BLaER1 (cell line): ENCODE measurements around the gene NLGN3.
A peak's percentile ranks its signal among the peaks of the same experiment; 100 is the strongest.

ENCODE experiments used
- H3K27ac ChIP-seq: shearing (Covaris generic); formaldehyde crosslinking; 2 replicates; pipeline ENCODE4 v1.8.1; 2022
- H3K27me3 ChIP-seq: shearing (Covaris generic); formaldehyde crosslinking; 2 replicates; pipeline ENCODE4 v1.8.1; 2022
- H3K36me3 ChIP-seq: shearing (Covaris generic); formaldehyde crosslinking; 2 replicates; pipeline ENCODE4 v1.8.1; 2022
- H3K4me1 ChIP-seq: shearing (Covaris generic); formaldehyde crosslinking; 2 replicates; pipeline ENCODE4 v1.8.1; 2022
- H3K4me2 ChIP-seq: shearing (Covaris generic); formaldehyde crosslinking; 2 replicates; pipeline ENCODE4 v1.8.1; 2022
- H3K4me3 ChIP-seq: shearing (Covaris generic); formaldehyde crosslinking; 2 replicates; pipeline ENCODE4 v1.8.1; 2022
- H3K9ac ChIP-seq: shearing (Covaris generic); formaldehyde crosslinking; 2 replicates; pipeline ENCODE4 v1.8.1; 2022
- H3K9me3 ChIP-seq: shearing (Covaris generic); formaldehyde crosslinking; 2 replicates; pipeline ENCODE4 v1.8.1; 2022
- H4K20me1 ChIP-seq: shearing (Covaris generic); formaldehyde crosslinking; 2 replicates; pipeline ENCODE4 v1.8.1; 2022
- Cebpa-rat ChIP-seq: shearing (Covaris generic); IDR thresholded peaks from 2 replicates; pipeline ENCODE4 v1.8.1; 2022

NLGN3 gene

DNA sequence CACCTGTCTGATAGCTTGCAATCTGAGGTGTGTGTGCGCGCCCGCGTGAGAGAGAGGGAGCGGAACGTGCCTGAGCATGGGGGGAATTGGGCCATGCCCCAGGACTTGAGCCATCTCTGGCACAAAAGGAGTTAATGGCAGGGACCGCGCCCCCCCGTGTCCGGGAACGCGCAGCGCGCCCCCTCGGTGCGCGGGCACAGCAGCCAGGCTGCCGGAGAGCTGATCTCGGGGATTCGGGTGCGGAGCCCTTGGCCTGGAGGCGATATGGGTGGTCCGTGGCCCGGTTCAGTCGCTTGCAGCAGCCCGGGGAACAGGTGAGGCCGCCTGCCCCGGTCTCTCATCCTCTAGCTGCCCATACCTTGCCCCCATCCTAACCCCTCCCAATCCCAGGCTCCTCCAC lies at the start of gene NLGN3:
Gene NLGN3 (plus strand): TSS at position 191 of the 400 bp plus-strand sequence. CDS start 2,909 bp downstream, outside the sequence.
- Histone ChIP-seq H3K4me2 (peak within 1 kb of the TSS; percentile 28), H3K27ac (no peak within 1 kb of the TSS), H3K4me1 (peaks cover 27% of the 10 kb centered on the region), H3K36me3 (peaks cover 37% of the 10 kb centered on the region), H4K20me1 (peaks cover 7% of the 10 kb centered on the region; the same call in 1 of the 2 replicates), H3K4me3 (no peak within 1 kb of the TSS), H3K9ac (no peak within 1 kb of the TSS), H3K9me3 (no peaks in the 10 kb centered on the region), H3K27me3 (peaks cover 41% of the 10 kb centered on the region)
- no peak for TF ChIP-seq Cebpa-rat

DNA sequence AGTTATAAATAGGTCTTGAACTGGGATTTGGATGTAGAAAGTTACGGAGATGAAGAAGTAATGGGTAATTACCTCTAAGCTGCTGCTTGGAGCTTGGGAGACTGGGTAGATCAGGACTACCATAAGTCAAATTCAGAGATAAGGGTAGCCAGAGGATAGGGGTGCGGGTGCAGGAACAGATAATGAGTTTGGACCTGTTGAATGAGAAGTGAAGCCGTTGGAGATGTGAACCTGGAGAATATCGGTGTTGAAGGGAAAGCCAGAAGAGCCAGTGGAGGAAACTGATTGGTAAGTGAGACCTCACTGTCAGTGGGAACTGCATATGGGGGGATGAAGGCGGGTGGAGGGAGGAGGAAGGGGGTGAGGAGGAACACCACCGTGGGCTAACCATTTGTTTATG lies 49.6 kb upstream of the NLGN3 start:
- peak overlapping the region; percentile 66 for H3K4me3 ChIP-seq
- H3K4me1 ChIP-seq, result peaks cover 29% of the 10 kb centered on the region
- H3K9ac ChIP-seq, result peak overlapping the region; percentile 58; the same call in 1 of the 2 replicates
- H3K36me3 ChIP-seq, result no peaks in the 10 kb centered on the region
- TF ChIP-seq Cebpa-rat, result no peak
- H3K9me3 ChIP-seq, result no peaks in the 10 kb centered on the region
- H4K20me1 ChIP-seq, result peaks cover 15% of the 10 kb centered on the region; the same call in 1 of the 2 replicates
- peaks cover 80% of the 10 kb centered on the region for H3K27me3 ChIP-seq
- H3K4me2 ChIP-seq, result peak overlapping the region; percentile 82
- 0 out of 2 replicates have a peak overlapping the region, but pooled peaks have one; percentile 46 for H3K27ac ChIP-seq

DNA sequence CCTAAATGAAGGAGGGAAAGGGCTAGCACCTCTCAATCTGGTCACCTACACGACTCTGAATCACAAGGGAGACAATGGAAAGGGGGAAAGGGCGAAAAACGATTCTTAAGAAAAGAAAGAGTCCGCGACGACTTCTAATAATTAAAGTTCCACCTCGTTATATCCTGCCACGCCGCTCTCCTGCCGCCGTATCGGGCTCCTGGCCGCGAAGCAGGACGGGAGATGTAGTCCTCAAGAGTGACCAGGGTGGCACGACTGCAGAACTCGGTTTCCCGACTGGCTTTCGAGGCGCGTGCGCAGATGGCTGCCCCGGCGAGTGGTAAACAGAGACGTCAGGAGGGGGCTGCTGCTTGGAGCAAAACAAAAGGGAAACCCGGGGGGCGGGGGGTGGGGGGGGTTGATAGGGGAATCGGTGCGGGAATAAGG lies 49.1 kb upstream of the NLGN3 start, which contains the start of gene FOXO4:
Gene FOXO4 (plus strand): TSS at position 297 of the 426 bp plus-strand sequence. CDS start 678 bp downstream, outside the sequence.
- Histone ChIP-seq H4K20me1 (peaks cover 15% of the 10 kb centered on the region; the same call in 1 of the 2 replicates), H3K4me1 (peaks cover 29% of the 10 kb centered on the region), H3K4me2 (peak within 1 kb of the TSS; percentile 86), H3K36me3 (no peaks in the 10 kb centered on the region), H3K9ac (peak within 1 kb of the TSS; percentile 80), H3K4me3 (peak within 1 kb of the TSS; percentile 70), H3K27me3 (peaks cover 84% of the 10 kb centered on the region), H3K27ac (peak within 1 kb of the TSS; percentile 46; the same call in 1 of the 2 replicates), H3K9me3 (no peaks in the 10 kb centered on the region)
- no peak for TF ChIP-seq Cebpa-rat

DNA sequence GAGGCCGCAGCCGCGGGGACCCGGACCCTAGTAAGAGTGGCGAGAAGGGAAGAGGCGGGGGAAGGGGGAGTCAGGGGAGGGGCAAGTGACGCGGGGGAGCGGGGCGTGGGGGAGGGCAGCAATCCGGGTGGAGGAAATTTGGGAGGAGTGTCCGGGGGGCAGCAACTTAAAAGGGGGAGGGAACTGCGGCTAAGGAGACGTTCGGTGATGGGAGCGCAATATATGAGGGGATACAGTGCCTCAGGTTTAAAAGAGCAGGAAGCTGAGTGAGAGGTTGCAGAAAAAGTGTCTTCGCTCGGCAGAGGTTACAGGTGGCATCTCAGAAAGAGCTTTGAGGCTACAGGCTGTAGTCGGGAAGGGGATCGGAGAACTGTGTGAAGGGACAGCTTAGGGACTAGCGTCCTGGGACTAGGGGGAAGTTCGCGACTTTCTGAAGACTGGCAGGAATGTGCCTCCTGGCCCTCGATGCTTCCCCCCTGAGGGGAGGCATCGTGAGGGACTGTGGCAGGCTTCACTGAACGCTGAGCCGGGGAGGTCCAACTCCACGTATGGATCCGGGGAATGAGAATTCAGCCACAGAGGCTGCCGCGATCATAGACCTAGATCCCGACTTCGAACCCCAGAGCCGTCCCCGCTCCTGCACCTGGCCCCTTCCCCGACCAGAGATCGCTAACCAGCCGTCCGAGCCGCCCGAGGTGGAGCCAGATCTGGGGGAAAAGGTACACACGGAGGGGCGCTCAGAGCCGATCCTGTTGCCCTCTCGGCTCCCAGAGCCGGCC lies 48.5 kb upstream of the NLGN3 start:
- Histone ChIP-seq H3K27me3 (peaks cover 90% of the 10 kb centered on the region), H3K36me3 (no peaks in the 10 kb centered on the region), H3K9ac (peak overlapping the region; percentile 80), H3K27ac (peak overlapping the region; percentile 34; the same call in 1 of the 2 replicates), H4K20me1 (peaks cover 15% of the 10 kb centered on the region; the same call in 1 of the 2 replicates), H3K4me1 (peaks cover 33% of the 10 kb centered on the region), H3K9me3 (no peaks in the 10 kb centered on the region), H3K4me2 (peak overlapping the region; percentile 86), H3K4me3 (peak overlapping the region; percentile 70)
- TF ChIP-seq Cebpa-rat, result no peak

DNA sequence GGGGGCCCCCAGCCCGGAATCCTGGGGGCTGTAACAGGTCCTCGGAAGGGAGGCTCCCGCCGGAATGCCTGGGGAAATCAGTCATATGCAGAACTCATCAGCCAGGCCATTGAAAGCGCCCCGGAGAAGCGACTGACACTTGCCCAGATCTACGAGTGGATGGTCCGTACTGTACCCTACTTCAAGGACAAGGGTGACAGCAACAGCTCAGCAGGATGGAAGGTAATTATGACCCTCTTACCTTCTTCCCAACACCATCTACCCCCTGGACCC lies 47.9 kb upstream of the NLGN3 start:
- peak overlapping the region; percentile 34; the same call in 1 of the 2 replicates for H3K27ac ChIP-seq
- H3K9ac ChIP-seq, result peak overlapping the region; percentile 80
- H4K20me1 ChIP-seq, result peaks cover 15% of the 10 kb centered on the region; the same call in 1 of the 2 replicates
- H3K36me3 ChIP-seq, result no peaks in the 10 kb centered on the region
- H3K27me3 ChIP-seq, result peaks cover 91% of the 10 kb centered on the region
- TF ChIP-seq Cebpa-rat, result no peak
- peak overlapping the region; percentile 86 for H3K4me2 ChIP-seq
- H3K4me3 ChIP-seq, result peak overlapping the region; percentile 70
- peaks cover 39% of the 10 kb centered on the region for H3K4me1 ChIP-seq
- H3K9me3 ChIP-seq, result no peaks in the 10 kb centered on the region

DNA sequence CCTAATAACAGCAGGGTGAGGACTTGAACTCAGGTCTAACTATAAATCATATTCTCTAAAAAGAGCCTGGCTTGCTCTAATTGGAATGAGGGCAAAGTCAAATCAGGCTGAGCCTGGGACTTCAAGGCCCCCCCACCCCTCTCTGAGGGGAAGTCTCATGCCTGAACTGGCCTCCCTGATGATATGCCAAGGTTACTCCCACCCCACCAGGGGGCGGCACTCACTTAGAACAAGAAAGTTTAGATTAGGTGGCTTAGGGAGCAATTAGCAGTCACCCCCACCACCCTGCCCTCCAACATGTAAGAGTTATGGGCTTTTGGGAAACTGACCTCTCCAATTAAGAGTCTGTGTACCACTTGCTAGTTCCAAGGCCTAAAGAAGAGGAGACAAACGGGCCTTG lies 46.3 kb upstream of the NLGN3 start:
- Histone ChIP-seq H3K9ac (no peak overlapping the region), H3K27ac (no peak overlapping the region), H3K4me3 (no peak overlapping the region), H3K9me3 (no peaks in the 10 kb centered on the region), H3K4me2 (peak overlapping the region; percentile 15; the same call in 1 of the 2 replicates), H3K4me1 (peaks cover 55% of the 10 kb centered on the region), H4K20me1 (peaks cover 15% of the 10 kb centered on the region; the same call in 1 of the 2 replicates), H3K36me3 (no peaks in the 10 kb centered on the region), H3K27me3 (peaks cover 90% of the 10 kb centered on the region)
- TF ChIP-seq Cebpa-rat, result no peak

DNA sequence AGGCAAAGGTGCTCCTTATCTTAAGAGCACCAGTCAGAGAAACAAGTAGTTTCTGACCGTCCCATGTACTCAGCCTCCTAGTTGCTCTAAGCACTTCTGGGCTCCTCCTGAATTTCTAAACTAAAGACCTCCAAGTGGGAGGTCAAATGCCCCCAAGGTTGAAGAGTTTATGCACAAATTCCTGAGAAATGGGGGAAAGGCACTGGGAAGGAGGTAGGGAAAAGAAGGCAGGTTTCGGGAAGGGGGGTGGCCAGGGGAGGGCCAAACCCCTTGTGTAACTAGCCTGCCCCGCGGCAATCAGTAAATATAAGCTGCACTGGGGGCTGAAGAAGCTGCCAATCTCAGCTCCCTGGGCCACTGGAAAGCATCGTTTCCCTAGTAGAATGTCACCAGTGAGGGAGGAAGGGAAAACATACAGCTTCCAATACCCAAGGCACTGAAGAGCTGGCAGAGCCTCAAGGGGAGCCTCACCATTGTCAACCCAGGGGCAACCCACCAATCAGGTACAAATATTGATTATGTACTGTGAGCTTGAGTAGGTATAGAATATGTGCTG lies 45.6 kb upstream of the NLGN3 start:
- Histone ChIP-seq H3K9ac (no peak overlapping the region), H3K4me3 (no peak overlapping the region), H3K4me2 (peak overlapping the region; percentile 15; the same call in 1 of the 2 replicates), H3K4me1 (peaks cover 58% of the 10 kb centered on the region), H4K20me1 (peaks cover 15% of the 10 kb centered on the region; the same call in 1 of the 2 replicates), H3K27ac (no peak overlapping the region), H3K9me3 (no peaks in the 10 kb centered on the region), H3K36me3 (no peaks in the 10 kb centered on the region), H3K27me3 (peaks cover 89% of the 10 kb centered on the region)
- TF ChIP-seq Cebpa-rat, result no peak

DNA sequence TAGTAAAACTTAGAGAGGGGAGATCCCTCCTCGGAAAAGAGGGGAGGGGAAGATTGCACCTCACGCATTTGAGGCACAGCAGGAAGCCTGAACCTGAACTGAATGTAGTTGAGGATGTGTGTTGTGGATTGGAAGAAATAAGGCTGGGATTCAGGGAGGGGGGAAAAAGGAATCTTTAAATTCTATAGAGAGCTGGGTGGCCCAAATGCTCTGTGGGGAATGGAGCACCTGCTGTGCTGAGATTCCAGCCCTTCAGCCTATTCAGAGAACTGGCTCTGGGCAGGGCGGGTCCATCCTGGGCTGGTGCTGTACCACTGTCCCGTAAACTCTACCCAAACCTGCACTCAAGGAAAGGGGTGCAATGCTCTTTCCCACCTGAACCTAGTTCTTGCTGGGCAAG lies 44.9 kb upstream of the NLGN3 start:
- no peak overlapping the region for H3K4me2 ChIP-seq
- H3K27me3 ChIP-seq, result peaks cover 90% of the 10 kb centered on the region
- no peak overlapping the region for H3K9ac ChIP-seq
- TF ChIP-seq Cebpa-rat, result no peak
- H3K4me1 ChIP-seq, result peaks cover 62% of the 10 kb centered on the region
- no peaks in the 10 kb centered on the region for H3K36me3 ChIP-seq
- no peak overlapping the region for H3K27ac ChIP-seq
- no peaks in the 10 kb centered on the region for H3K9me3 ChIP-seq
- H4K20me1 ChIP-seq, result peaks cover 15% of the 10 kb centered on the region; the same call in 1 of the 2 replicates
- H3K4me3 ChIP-seq, result no peak overlapping the region

DNA sequence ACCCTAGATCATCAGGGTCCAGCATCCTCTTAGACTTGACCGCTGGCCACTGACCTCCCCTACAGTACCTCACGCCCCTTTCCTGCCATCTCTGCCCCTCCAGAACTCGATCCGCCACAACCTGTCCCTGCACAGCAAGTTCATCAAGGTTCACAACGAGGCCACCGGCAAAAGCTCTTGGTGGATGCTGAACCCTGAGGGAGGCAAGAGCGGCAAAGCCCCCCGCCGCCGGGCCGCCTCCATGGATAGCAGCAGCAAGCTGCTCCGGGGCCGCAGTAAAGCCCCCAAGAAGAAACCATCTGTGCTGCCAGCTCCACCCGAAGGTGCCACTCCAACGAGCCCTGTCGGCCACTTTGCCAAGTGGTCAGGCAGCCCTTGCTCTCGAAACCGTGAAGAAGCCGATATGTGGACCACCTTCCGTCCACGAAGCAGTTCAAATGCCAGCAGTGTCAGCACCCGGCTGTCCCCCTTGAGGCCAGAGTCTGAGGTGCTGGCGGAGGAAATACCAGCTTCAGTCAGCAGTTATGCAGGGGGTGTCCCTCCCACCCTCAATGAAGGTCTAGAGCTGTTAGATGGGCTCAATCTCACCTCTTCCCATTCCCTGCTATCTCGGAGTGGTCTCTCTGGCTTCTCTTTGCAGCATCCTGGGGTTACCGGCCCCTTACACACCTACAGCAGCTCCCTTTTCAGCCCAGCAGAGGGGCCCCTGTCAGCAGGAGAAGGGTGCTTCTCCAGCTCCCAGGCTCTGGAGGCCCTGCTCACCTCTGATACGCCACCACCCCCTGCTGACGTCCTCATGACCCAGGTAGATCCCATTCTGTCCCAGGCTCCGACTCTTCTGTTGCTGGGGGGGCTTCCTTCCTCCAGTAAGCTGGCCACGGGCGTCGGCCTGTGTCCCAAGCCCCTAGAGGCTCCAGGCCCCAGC lies 43.8 kb upstream of the NLGN3 start:
- Histone ChIP-seq H3K9ac (no peak overlapping the region), H3K4me2 (peak overlapping the region; percentile 14; the same call in 1 of the 2 replicates), H3K4me3 (no peak overlapping the region), H3K36me3 (no peaks in the 10 kb centered on the region), H3K4me1 (peaks cover 68% of the 10 kb centered on the region), H4K20me1 (peaks cover 15% of the 10 kb centered on the region; the same call in 1 of the 2 replicates), H3K27ac (peak overlapping the region; percentile 89), H3K9me3 (no peaks in the 10 kb centered on the region), H3K27me3 (peaks cover 85% of the 10 kb centered on the region)
- TF ChIP-seq Cebpa-rat, result no peak
